Choroid plexus epithelial cell (primary cell): ENCODE data around the gene C1RL.

Source experiments
- DNase-seq: peaks from one replicate; pipeline ENCODE4 v3.0.0-alpha.2; 2010; ENCODE audit warnings: low read depth
- H3K4me3 ChIP-seq: 2 replicates; pipeline ENCODE4 v1.5.1; 2011; ENCODE audit warnings: low read depth, mild to moderate bottlenecking, control low read depth, low read length, moderate library complexity
- CTCF ChIP-seq: conservative IDR thresholded peaks from 2 replicates; pipeline ENCODE4 v1.5.1; 2011; ENCODE audit warnings: low read depth, mild to moderate bottlenecking, control low read depth, inconsistent platforms, low read length, moderate library complexity

C1RL gene

GRCh38 chr12:7144414-7145120 lies 35.6 kb upstream of the C1RL start:
- TF ChIP-seq CTCF = peak; percentile 63
- DNase-seq = peak; percentile 68
- H3K4me3 ChIP-seq = no peak overlapping the region

GRCh38 chr12:7143564-7143963 lies 34.5 kb upstream of the C1RL start:
- DNase-seq = no peak
- TF ChIP-seq CTCF = no peak
- H3K4me3 ChIP-seq = no peak overlapping the region

GRCh38 chr12:7142809-7143465 lies 33.9 kb upstream of the C1RL start:
- no peak for TF ChIP-seq CTCF
- no peak overlapping the region for H3K4me3 ChIP-seq
- no peak for DNase-seq

GRCh38 chr12:7142056-7142644 lies 33.1 kb upstream of the C1RL start:
- peak; percentile 70 for DNase-seq

GRCh38 chr12:7141351-7142005 lies 32.5 kb upstream of the C1RL start:
- no peak for DNase-seq
- TF ChIP-seq CTCF = no peak
- no peak overlapping the region for H3K4me3 ChIP-seq

More at GRCh38 chr12:7142056-7142644, 33.1 kb upstream of the C1RL start:
- TF ChIP-seq CTCF = peak; percentile 90
- H3K4me3 ChIP-seq = no peak overlapping the region

GRCh38 chr12:7139200-7139599 lies 30.2 kb upstream of the C1RL start:
- no peak for TF ChIP-seq CTCF
- no peak overlapping the region for H3K4me3 ChIP-seq
- DNase-seq = no peak
